Bone marrow (tissue), 2 donors: ENCODE data around the gene METTL17.
"Not testable (repeated sequence)": the region's sequence is repeated elsewhere in the genome, so short reads cannot be mapped to it uniquely, and the experiment has no call there.

Source experiments
- DNase-seq, 2 donors: peaks; one replicate each; lab custom pipeline; 2025; lab: John Stamatoyannopoulos, UW

The METTL17 gene

GRCh38 chr14:21025371-21026273 is 35.8 kb downstream of the METTL17 start:
- DNase-seq, result no peak

DNA sequence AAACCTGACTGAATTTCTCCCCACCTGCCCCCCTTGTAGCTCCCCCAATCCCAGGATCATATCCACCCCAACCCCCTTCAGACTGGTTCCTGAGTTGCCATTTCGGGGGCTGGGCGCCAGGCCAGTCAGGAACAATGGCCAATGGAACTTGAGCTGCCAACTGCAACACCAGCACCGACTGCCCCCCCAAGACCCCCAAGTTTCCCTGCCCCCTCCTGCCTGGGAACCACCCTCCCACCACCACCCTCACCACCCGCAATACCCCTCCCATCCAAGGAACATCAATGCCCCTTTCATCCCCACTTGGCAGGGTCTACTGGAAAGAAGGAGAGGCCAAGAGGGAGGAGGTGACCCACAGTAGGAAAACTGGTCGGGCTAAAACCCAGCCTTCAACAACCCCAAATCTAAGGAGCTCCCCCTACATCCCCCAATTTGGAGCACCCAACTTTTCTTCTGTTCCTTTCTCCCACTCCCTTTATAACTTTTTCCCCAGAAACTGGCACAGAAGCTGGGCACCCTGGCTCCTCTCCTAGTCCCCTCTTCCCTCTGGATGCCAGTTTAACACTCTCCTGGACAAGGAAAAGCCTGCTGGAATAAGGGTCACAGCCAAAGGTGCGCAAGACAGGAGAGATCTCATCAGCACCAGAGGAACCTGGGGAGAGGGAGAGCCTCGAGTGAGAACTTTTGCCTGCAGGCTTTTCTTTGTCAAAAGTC is 36.7 kb downstream of the METTL17 start:
- no peak for DNase-seq

DNA sequence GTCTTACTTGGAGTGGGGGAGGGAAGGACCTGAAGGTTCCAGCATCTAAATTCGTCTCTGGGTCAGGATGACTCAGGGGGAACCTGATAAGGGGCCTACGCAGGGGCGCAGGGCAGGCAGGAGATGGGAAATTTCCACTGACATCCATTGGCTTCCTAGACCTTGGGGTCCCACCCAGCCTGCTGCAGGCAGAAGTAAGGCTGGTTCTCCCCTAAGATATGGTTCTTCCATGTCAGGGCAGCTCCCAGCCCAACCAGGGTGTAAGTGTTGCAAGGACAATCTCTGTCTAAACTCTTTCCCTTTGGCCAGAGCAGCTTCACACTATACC is 37.2 kb downstream of the METTL17 start:
- DNase-seq, result no peak

DNA sequence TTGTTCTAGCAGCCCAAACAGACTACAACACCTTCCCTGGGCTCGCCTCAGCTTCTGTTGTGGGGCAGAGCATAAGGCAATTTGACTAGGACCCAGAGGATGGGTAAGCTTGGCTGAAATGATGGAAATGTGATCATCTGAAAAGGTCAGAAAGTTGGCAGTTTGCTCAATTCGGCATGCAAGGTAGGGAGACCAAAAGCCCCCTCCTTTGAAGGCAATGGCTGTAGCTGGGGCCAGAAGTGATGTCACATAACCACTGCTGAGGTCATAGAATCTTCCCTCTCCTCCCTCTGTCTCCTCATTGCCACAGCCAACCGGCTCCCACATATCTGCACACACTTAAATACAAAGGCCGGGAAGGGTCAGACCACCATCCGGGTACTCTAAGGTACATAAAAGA is 40.1 kb downstream of the METTL17 start, which contains the start of gene TPPP2:
TPPP2 (plus strand) TSS at position 301 of the 400 bp plus-strand sequence. CDS start 365 bp downstream, outside the sequence.
- no peak for DNase-seq

DNA sequence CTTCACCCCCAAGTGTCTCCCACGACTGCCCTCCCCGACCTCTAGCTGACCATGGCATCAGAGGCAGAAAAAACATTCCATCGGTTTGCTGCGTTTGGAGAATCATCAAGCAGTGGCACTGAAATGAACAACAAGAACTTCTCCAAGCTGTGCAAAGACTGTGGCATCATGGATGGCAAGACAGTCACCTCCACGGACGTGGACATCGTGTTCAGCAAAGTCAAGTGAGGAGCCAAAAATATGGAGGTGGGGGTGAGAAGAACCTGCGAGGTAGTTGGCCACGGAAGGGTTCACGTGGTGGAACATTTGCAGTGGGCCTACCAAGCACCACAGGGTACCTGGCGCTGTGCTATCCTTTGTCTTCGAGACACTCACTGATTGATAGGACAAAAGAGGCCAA is 40.8 kb downstream of the METTL17 start:
- no peak for DNase-seq

DNA sequence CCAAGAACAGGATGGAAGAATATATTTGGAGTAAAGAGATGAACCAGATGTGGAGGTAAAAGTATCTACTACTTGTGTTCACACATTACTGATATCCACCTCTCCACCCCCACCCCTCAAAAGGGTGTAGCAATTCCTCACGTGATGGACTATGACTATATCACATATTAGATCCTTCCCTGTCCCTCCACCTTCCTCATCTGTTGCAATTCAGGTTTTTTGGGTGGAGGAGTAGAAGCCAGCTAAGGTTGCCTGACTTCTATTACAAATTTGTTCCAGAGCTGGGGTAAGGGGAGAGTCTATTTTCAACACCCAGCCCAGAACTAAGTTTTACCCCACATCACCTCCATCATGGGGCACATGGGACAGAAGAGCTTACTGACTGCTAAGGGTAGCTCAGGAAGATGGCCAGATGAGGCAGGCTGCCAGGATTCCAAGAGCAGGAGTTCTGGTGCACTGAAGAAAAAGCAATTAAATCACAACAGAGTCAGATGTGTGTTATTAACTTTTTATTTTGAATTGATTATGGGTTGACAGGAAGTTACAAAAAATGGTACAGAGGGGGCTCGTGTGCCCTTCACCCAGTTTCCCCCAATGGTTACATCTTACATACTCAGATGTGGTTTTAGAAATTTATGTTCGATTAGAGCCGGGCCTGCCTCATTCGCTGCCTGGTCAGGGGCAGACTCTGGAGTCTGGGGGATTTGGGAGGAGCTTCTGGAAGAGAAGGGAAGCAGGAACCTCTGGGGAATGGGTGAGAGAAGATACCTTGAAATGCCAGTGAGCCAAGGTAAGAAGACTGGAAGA is 42.7 kb downstream of the METTL17 start:
- DNase-seq, result no peak

DNA sequence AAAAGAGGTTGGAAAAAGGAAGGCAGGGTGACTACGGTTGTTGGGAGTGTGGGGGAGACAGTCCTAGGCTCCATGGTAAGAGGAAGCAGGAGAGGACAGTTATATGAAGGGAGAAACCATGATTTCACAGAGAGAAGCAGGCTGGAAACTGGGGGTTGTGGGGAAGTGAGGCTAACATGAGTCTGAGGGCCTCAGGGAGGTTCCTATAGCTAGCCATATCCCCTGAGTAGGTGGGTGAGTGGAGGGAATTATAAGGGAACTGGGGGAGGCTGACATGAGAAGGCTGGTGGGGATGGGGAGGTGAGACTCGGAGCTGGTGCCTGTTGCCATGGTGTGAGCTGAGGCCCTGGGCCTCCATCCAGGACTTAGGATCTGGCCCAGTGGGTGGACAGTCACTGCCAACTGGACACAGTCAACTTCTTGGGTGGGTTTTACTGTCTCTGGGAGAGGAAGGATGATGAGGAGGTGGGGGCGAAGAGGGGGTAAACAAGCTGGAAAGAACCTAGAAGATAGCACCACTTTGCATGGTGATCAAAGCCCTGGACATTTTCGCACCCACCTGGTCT is 43.4 kb downstream of the METTL17 start:
- no peak for DNase-seq

DNA sequence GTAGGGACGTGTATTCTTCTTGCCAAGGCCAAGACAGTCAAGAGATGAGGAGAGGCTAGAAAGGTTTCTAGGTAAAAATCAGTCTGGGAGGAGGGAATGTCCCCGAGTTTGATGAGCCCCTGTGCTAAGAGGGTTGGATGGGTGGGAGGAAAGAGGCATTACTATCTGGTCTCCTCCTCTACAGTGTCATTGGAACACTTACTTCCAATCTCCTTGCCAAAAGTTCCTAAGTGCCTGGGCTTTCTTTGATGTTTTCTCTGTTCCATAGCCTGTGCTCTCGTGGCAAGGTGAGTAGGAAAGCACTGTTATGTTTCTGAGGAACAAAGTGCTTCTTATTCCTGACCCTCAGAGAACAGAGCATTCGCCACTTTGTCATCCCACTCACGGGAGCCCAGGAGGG is 44.9 kb downstream of the METTL17 start, which contains the start of gene RNASE13:
RNASE13 (minus strand) TSS at position 101 of the 400 bp plus-strand sequence. CDS start 519 bp downstream, outside the sequence.
- no peak for DNase-seq

DNA sequence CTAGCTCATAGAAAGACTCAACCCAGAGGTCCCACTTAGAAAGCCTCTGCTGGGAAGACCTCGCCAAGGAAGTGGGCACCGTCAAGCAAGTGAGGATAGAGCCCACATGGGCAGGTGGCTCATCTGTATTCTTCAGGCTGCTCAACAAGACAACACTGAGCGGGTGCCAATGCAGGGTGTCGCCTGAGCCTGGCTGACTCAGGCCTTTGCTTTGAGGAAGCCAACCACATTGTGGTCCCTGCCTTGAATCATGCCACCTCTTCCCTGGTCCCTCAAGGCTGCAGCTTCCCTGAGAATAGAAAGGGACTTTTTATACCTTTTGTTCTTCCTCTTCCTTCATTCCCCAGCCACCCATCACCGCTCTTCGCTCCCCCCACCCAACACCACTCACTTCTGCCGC is 47.0 kb downstream of the METTL17 start:
- no peak for DNase-seq

- DNase-seq, result no peak
Measured at GRCh38 chr14:21037156-21037555, 47.4 kb downstream of the METTL17 start.

DNA sequence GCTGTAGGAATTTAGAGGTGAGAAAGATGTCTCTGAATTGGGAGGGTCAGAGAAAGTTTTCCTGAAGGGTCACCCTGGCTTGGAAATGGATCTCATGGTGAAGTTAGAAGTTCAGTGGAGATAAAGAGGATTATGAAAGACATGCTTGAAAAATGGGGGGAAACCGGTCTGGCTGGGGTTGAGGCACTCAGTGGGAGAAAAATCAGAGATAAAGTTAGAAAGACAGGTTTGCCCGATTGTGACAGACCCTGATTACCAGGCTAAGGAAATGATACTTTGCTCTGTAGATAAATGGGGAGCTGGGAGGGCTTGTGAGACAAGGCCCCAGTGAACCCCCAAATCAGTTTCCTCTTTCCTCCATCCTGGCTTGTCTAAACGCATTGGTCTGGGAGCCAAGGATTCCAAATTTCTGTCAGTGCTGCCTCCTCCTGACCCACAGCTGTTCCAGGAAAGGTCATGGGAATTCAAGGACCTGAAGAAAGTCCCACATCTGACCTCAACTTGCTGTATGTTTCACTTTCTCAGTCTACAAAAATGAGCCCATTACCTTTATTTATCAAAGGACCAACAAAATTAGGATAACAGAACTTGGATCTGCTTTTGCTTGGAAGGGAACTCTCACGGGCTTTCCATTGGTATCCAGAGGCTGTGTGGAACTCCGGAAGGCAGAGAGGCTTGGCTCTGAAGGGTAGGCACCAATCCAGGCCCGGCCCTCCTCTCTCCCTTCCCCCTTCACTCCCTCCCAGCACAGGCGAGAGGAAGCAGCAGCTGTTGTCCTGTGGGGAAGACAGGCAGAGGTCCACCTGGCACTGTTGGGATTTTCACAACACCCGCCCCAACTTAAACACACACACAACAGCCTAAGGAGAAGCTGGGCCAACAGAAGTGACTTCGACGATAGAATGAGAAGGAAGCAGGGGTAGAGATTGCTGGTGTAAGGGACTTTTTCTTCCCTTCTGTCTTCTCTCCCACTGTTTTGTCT is 49.0 kb downstream of the METTL17 start:
- DNase-seq, result no peak

DNA sequence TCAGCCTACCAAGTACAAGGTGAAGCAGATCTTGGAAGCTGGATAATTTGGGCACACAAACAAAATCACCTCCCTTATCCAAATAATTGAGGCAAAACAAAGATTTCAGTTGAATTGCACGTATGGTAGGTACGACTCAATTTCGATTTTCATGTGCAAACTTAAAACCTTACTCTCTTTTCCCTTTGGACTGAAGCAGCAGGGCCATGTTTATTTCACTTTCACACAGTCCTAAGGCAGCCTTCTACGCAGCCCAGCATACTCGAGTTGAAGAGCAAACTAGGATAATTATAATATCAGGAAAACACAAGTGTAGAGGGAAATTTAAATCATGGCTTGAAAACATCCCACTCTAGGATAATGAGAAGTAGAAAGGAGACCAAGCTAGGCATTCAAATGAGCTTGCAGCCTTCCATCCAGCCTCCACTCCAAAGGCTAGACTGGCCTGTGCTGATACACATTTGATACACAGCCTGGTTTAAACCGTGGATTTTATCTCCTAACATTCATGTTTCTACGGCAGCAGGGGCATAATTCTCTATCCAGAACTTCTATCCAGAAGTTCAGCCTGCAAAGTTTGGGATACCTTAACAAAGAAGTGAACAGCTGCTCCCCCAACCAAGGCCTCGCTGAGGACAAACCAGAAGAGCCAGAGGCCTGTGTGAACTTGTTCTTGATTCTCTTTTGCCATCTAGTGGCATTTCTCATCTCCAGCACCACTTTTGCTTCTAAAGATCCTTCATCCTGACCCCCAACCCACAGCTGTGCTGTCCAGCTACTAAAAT is 50.0 kb downstream of the METTL17 start:
- DNase-seq, result peak in 1 of 2 donors; percentile 57

DNA sequence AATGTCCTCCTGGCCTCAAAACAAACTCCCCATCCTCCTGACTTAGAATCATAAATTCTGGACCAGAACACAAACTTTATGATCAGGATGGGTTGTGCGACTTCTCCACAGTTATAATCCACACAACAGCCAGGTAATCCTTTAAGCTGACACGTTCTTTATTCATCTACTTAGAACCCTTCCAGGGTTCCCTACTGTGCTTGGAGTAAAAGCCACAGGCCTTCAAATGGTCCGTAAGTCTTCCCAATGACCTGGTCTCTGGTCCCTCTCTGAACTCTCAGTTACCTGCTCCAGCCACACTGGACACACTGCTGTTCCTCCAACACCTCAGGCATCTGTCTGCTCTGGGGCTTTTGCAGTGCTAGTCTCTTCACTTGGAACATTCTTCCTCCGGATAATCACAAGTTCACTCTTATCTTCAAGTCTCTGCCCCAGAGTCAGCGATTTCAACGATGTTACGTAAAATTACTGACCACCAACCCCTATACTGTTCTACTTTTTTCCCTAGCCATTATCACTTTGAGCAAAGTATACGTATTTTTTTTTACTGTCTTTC is 50.7 kb downstream of the METTL17 start:
- DNase-seq, result no peak

- DNase-seq, result not testable (repeated sequence)
Measured at GRCh38 chr14:21040941-21041340, 51.2 kb downstream of the METTL17 start.

DNA sequence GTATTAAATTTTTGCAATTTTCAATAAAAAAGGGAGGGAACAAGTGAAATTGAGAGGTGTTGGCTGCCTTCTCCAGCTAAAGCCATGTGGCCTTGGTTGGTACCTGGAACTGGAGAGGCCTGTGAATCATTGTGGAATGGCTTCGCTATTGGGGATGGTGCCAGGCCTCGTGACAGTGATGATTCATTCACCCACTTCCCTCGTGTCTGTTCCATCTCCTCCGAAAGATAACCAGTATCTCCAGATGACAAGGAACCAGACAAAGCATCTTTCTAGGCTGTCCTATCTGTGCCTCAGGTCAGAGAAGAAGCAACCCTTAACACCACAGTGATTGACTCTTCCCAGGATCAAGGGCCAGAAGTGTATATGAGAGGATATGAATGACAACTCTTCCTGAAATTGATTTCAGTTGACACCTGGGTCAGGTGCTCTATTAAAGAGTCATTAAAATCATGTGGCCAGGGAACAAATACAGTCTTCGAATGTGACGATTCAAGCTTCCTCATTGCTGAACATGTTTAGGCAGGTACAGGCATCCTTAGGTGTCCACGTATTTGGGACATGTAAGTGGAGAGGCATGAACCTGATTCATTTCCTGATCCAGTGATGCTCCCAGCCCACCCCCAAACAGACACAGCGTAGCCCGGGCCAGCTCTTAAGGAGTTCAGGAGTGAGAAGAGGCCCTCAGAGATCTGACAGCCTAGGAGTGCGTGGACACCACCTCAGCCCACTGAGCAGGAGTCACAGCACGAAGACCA is 52.1 kb downstream of the METTL17 start, which contains the start of gene RNASE7:
RNASE7 (plus strand) TSS at position 687 of the 758 bp plus-strand sequence. CDS start 631 bp downstream, outside the sequence.
- peak in 1 of 2 donors; percentile 70 for DNase-seq

- no peak for DNase-seq
Measured at GRCh38 chr14:21042918-21043317, 53.1 kb downstream of the METTL17 start.

GRCh38 chr14:21043387-21043973 is 53.7 kb downstream of the METTL17 start:
- DNase-seq, result no peak

- DNase-seq, result peak in 1 of 2 donors; percentile 87
Measured at GRCh38 chr14:21043974-21044618, 54.3 kb downstream of the METTL17 start.
